ENCODE results near the gene GPR55.

- TF ChIP-seq POLR2A (IDR thresholded peaks at IDR 0.05) (no peak), EP300 (IDR thresholded peaks at IDR 0.05) (no peak), CTCF (IDR thresholded peaks at IDR 0.05) (no peak)
Measured at GRCh38 chr2:230949966-230950873, 25.2 kb upstream of the GPR55 start.
